Left lung (tissue), 10 donors: ENCODE results near the gene NLRC3. TPM values are rescaled to one million over a fixed set of nuclear protein-coding genes. Genes with fewer than 3 reads are reported as not detected.
"Not testable (repeated sequence)": the region's sequence is repeated elsewhere in the genome, so short reads cannot be mapped to it uniquely, and the experiment has no call there.

Source experiments
- ATAC-seq: fragments of 200-7000 bp; cut with Tn5 transposase; one replicate; pipeline ENCODE4 v1.9.1; 2020; ENCODE audit warnings: moderate library complexity
- DNase-seq, 4 donors: peaks; one replicate each; pipeline ENCODE4 v3.0.0-alpha.2; 2013 to 2020
- H3K27ac ChIP-seq, 2 donors: fragments of 200-600 bp; sonication (generic) in 1 of 2; one replicate each; pipeline versions ENCODE4 v1.5.0 to v1.8.0; 2020 to 2021
- H3K27me3 ChIP-seq, 2 donors: fragments of 200-600 bp; sonication (generic) in 1 of 2; one replicate each; pipeline versions ENCODE4 v1.5.0 to v1.8.0; 2020 to 2021
- H3K36me3 ChIP-seq, 2 donors: fragments of 200-600 bp; sonication (generic) in 1 of 2; one replicate each; pipeline versions ENCODE4 v1.5.0 to v1.8.0; 2020 to 2021
- H3K4me1 ChIP-seq, 2 donors: fragments of 200-600 bp; one replicate each; pipeline ENCODE4 v1.8.0; 2021
- H3K4me3 ChIP-seq, 2 donors: fragments of 200-600 bp; sonication (generic) in 1 of 2; one replicate each; pipeline versions ENCODE4 v1.5.0 to v1.8.0; 2020 to 2021; ENCODE audit warnings: mild to moderate bottlenecking in 1 of 2
- H3K9me3 ChIP-seq, 2 donors: fragments of 200-600 bp; sonication (generic) in 1 of 2; one replicate each; pipeline versions ENCODE4 v1.5.0 to v1.8.0; 2020 to 2021
- intact Hi-C, 2 donors: fragments of 100-400 bp; cut with DNase I; formaldehyde crosslinking; loops; one replicate each; pipeline versions ENCODE4 v1.11.2 to v1.14.2; 2022
- polyA plus RNA-seq, 6 donors: library from polyadenylated mRNA; unstranded; fragments of 120-200 nt; gene quantifications; one replicate each; pipeline ENCODE4 v1.2.1, GENCODE V29; 2013; ENCODE audit not compliant: insufficient read length in 6 of 6
- total RNA-seq, 2 donors: library from RNA; stranded (reverse); fragmentation: NEBNext Ultra II Directional; extraction: Animal tissue kit (Norgen Biotek cat#: 25700); gene quantifications; one replicate each; pipeline ENCODE4 v1.2.1, GENCODE V29; 2021
- TF ChIP-seq, protein P1 (sequence below), 2 donors: fragments of 200-600 bp; sonication (generic) in 1 of 2; IDR thresholded peaks; one replicate each; pipeline versions ENCODE4 v1.5.0 to v1.8.0; 2021; ENCODE audit warnings: antibody characterized with exemption in 2 of 2
- donor health status: DM: no; HTN: yes; CAD: no.
- donor health status: DM: no; HTN: no; CAD: no.

NLRC3 gene
- total and polyA plus RNA-seq, 8 donors, result 1.9 to 4.5 (median 3.4) TPM

DNA sequence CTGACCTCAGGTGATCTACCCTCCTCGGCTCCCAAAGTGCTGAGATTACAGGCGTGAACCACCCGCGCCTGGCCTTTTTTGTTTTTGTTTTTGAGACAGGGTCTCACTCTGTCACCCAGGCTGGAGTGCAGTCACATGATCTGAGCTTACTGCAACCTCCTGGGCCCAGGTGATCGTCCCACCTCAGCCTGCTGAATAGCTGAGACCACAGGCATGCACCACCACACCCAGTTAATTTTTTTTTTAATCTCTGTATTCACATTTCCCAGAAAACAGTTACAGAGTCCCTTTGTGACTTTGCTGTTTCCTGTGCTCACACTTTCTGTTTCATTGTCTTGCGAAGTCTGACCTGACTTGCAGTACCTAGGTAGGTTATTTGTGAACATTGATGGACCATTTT is 73.7 kb downstream of the NLRC3 start:
- Histone ChIP-seq H3K4me1 (peaks cover 8 to 23% of the 10 kb centered on the region in 2 donors), H3K36me3 (peaks cover 0 to 20% of the 10 kb centered on the region in 2 donors), H3K27ac (no peak overlapping the region), H3K27me3 (peaks cover 0 to 3% of the 10 kb centered on the region in 2 donors), H3K9me3 (no peaks in the 10 kb centered on the region), H3K4me3 (no peak overlapping the region)
- DNase-seq (no peak), ATAC-seq (no peak)
- TF ChIP-seq, protein P1, sequence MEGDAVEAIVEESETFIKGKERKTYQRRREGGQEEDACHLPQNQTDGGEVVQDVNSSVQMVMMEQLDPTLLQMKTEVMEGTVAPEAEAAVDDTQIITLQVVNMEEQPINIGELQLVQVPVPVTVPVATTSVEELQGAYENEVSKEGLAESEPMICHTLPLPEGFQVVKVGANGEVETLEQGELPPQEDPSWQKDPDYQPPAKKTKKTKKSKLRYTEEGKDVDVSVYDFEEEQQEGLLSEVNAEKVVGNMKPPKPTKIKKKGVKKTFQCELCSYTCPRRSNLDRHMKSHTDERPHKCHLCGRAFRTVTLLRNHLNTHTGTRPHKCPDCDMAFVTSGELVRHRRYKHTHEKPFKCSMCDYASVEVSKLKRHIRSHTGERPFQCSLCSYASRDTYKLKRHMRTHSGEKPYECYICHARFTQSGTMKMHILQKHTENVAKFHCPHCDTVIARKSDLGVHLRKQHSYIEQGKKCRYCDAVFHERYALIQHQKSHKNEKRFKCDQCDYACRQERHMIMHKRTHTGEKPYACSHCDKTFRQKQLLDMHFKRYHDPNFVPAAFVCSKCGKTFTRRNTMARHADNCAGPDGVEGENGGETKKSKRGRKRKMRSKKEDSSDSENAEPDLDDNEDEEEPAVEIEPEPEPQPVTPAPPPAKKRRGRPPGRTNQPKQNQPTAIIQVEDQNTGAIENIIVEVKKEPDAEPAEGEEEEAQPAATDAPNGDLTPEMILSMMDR (IDR thresholded peaks at IDR 0.05), result no peak
- intact Hi-C loops, result no loop called here

DNA sequence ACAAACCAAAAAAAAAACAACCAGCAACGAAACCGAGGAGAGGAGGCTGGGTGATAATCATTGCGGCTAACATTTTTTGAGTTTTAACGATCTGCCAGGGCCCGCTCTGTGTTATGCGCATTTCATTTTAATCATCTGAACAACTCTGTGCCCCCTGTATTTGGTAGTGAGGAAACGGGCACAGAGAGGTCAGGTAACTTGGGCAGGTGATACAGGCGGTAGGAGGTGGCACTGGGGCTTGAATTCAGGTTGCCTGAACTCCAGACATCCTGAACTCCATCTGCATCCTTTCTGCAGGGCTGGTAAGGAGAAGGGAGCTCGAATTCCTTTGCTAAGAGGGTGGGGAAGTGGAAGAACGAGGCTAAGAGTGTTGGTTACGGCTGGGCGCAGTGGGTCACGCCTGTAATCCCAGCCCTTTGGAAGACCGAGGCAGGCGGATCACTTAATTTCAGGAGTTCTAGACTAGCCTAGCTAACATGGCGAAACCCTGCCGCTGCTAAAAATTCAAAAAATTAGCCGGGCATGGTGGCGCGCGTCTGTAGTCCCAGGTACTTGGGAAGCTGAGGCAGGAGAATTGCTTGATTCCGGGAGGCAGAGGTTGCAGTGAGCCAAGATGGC is 75.3 kb downstream of the NLRC3 start:
- H3K27ac ChIP-seq, result peak overlapping the region in 1 of 2 donors; percentile 63
- no peaks in the 10 kb centered on the region for H3K9me3 ChIP-seq
- H3K36me3 ChIP-seq, result peaks cover 0 to 9% of the 10 kb centered on the region in 2 donors
- DNase-seq (no peak), ATAC-seq (no peak)
- TF ChIP-seq, protein P1 (IDR thresholded peaks at IDR 0.05), result no peak
- intact Hi-C loops, result no loop called here
- peak overlapping the region; percentile 69 to 95 for H3K4me3 ChIP-seq
- peaks cover 8 to 23% of the 10 kb centered on the region in 2 donors for H3K4me1 ChIP-seq
- peaks cover 0 to 3% of the 10 kb centered on the region in 2 donors for H3K27me3 ChIP-seq

DNA sequence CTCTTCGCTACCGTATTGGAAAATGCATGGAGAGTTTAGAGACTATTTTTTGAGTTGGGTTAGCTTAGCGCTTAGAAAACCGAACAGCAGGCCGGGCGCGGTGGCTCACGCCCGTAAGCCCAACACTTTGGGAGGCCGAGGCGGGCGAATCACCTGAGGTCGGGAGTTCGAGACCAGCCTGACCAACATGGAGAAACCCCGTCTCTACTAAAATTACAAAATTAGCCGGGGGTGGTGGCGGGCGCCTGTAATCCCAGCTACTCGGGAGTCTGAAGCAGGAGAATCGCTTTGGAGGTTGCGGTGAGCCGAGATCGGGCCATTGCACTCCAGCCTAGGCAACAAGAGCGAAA is 75.8 kb downstream of the NLRC3 start:
- H3K9me3 ChIP-seq, DNase-seq, H3K27me3 ChIP-seq, H3K36me3 ChIP-seq, intact Hi-C loops: not testable (repeated sequence)
- H3K4me1 ChIP-seq, result peaks cover 8 to 23% of the 10 kb centered on the region in 2 donors
- peak; percentile 2 for ATAC-seq
- H3K27ac ChIP-seq, result peak overlapping the region; percentile 63 to 81
- peak overlapping the region; percentile 69 to 95 for H3K4me3 ChIP-seq

DNA sequence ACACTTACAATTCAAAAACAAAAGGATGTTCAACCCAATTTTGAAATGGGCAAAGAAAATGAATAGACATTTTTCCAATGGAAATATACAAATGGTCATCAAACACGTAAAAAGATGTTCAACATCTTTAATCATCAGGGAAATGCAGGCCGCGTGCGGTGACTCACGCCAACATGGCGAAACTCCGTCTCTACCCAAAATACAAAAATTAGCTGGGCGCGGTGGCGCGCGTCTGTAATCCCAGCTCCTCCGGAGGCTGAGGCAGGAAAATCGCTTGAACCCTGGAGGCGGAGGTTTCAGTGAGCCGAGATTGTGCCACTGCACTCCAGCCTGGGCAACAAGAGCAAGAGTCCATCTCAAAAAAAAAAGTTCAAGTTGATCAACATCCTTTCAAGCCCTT is 78.2 kb downstream of the NLRC3 start:
- DNase-seq, result peak in 1 of 4 donors; percentile 23
- ATAC-seq, result no peak

DNA sequence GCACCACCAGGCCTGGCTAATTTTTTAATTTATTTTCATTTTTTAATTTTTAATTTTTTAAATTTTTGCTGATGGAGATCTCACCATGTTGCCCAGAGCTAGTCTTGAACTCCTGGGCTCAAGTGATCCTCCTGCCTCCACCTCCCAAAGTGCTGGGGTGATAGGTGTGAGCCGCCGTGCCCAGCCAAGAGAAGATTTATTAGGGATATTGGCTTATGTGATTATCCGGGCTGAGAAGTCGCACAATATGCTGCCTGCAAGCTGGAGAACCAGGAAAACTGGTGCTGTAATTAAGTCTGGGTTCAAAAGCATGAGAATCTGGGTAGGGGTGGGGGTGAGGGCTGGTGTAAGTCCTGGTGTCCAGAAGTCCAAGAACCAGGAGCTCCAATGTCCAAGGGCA is 79.4 kb downstream of the NLRC3 start:
- Histone ChIP-seq H3K4me1 (peaks cover 8 to 23% of the 10 kb centered on the region in 2 donors), H3K9me3 (no peaks in the 10 kb centered on the region), H3K27ac (no peak overlapping the region), H3K27me3 (peaks cover 0 to 3% of the 10 kb centered on the region in 2 donors), H3K4me3 (no peak overlapping the region), H3K36me3 (no peaks in the 10 kb centered on the region)
- no peak for ATAC-seq
- TF ChIP-seq, protein P1 (IDR thresholded peaks at IDR 0.05), result no peak
- no peak for DNase-seq
- intact Hi-C loops, result no loop called here

More for the DNA sequence above, 78.2 kb downstream of the NLRC3 start:
- intact Hi-C loops, result no loop called here
- TF ChIP-seq, protein P1 (IDR thresholded peaks at IDR 0.05), result no peak
- no peaks in the 10 kb centered on the region for H3K9me3 ChIP-seq
- no peak overlapping the region for H3K27ac ChIP-seq
- H3K27me3 ChIP-seq, result peaks cover 0 to 3% of the 10 kb centered on the region in 2 donors
- peaks cover 8 to 23% of the 10 kb centered on the region in 2 donors for H3K4me1 ChIP-seq
- no peaks in the 10 kb centered on the region for H3K36me3 ChIP-seq
- H3K4me3 ChIP-seq, result no peak overlapping the region

DNA sequence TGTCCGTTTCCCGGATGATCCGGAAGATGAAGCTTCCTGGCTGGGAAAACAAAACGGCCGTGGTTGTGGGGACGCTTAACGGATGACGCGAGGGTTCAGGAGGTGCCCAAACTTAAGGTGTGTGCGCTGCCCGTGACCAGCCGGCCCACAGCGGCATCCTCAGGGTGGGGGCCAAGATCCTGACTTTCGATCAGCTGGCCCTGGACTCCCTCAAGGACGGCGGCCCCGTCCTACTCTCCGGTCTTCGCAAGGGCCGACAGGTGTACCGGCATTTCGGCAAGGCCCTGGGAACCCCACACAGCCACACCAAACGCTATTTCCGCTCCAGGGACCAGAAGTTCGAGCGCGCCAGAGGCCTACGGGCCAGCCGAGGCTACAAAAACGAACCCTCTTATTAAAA is 80.8 kb downstream of the NLRC3 start:
- H3K36me3 ChIP-seq, result no peaks in the 10 kb centered on the region
- H3K4me3 ChIP-seq, result no peak overlapping the region
- TF ChIP-seq, protein P1 (IDR thresholded peaks at IDR 0.05), result no peak
- intact Hi-C loops, result no loop called here
- peaks cover under 1 to 15% of the 10 kb centered on the region in 2 donors for H3K4me1 ChIP-seq
- DNase-seq (peak in 1 of 4 donors; percentile 13), ATAC-seq (no peak)
- H3K9me3 ChIP-seq, result no peaks in the 10 kb centered on the region
- peaks cover 0 to 3% of the 10 kb centered on the region in 2 donors for H3K27me3 ChIP-seq
- no peak overlapping the region for H3K27ac ChIP-seq
